ENCODE results near the gene RNF207. TPM values are rescaled to one million over a fixed set of nuclear protein-coding genes. Genes with fewer than 3 reads are reported as not detected.
A peak's percentile ranks its signal among the peaks of the same experiment; 100 is the strongest.

The RNF207 gene
- total and polyA plus RNA-seq, 2 of the 13 experiments (the other 11 are each of a cell fraction or from before 2014, with no cell fraction given) = 9.8 to 15.9 TPM

GRCh38 chr1:6239950-6240768 lies 34.2 kb downstream of the RNF207 start:
- Histone ChIP-seq H3K27me3 (ENCODE audit: control insufficient read depth in 1 of 2, insufficient read depth in 2 of 2, low read length in 2 of 2) (peaks cover 9 to 30% of the 10 kb centered on the region in 2 experiments; a peak in 3 of 5 replicates), H3K4me2 (ENCODE audit: low read depth, low read length) (peak overlapping the region; percentile 70), H4K20me1 (ENCODE audit: insufficient read depth, low read length) (0 out of 2 replicates have a peak, but pooled peaks cover 2% of the 10 kb centered on the region), H3K9me3 (ENCODE audit: low read length) (no peaks in the 10 kb centered on the region), H3K4me1 (ENCODE audit: insufficient read depth, low read length) (peaks cover 50% of the 10 kb centered on the region), H2AFZ (ENCODE audit: low read length) (no peak overlapping the region), H3K4me3 (replicated peaks in 1 of 3; ENCODE audit: insufficient read depth in 1 of 3, low read depth in 2 of 3, low read length in 3 of 3) (peak overlapping the region in 1 of 3 experiments; percentile 34; a peak in 2 of 6 replicates), H3K9ac (ENCODE audit: insufficient read depth, low read depth, low read length) (no peak overlapping the region), H3K27ac (ENCODE audit: extremely low read length, insufficient read depth, low read length) (peak overlapping the region; percentile 61), H3K79me2 (ENCODE audit: insufficient read depth, low read length) (peaks cover 3% of the 10 kb centered on the region), H3K36me3 (replicated peaks in 1 of 2; ENCODE audit: control insufficient read depth in 1 of 2, insufficient read depth in 2 of 2, low read length in 2 of 2) (no peaks in the 10 kb centered on the region)
- peak; percentile 92 for FAIRE-seq
- intact Hi-C loops (cut with micrococcal nuclease; ENCODE audit: unreplicated experiment) = loop anchor here (2.0 to 10.0 kb wide), 2 partner anchors 35 to 135 kb away; no protein-coding TSS in a partner anchor
- BruUV-seq (replicated peaks) = no TSS peak
- peak; percentile 88 for DNase-seq (ENCODE audit: low spot score)
- ATAC-seq = peak; percentile 73
- CTCF ChIA-PET (ENCODE audit: low intra/inter-chr PET ratio, low total read pairs) = no interaction called here
- POLR2A ChIA-PET = interaction anchor here (0.8 to 1.3 kb wide), 3 partner anchors 12 to 35 kb away, joined by 3 to 4 read pairs (median 3); no protein-coding TSS in a partner anchor
- WGBS (ENCODE audit: low lambda C conversion rate) = 6% methylated on average over 11 of the region's 17 CpGs
- in situ Hi-C loops (cut with HindIII; ENCODE audit: extremely low pct_ligation_motif_present, low pct_unique_long_range_greater_than_20kb) = loop anchor here (10.0 kb wide), 1 partner anchor 175 kb away; the partner anchor contains the start of gene HES2
- TF ChIP-seq ZNF713 (CRISPR knock-in tag; IDR thresholded peaks at IDR 0.05) = no peak
- TF ChIP-seq HNF4A (CRISPR knock-in tag; IDR thresholded peaks at IDR 0.05) = peak; percentile 60; the same call in 1 of the 2 replicates
- TF ChIP-seq EP300 (IDR thresholded peaks at IDR 0.05; ENCODE audit: low read depth in 2 of 2, low read length in 2 of 2) = peak in 1 of 2 experiments; percentile 57; a peak in 2 of 4 replicates
- no peak for TF ChIP-seq EP300 (CRISPR knock-in tag; IDR thresholded peaks at IDR 0.05; ENCODE audit: borderline replicate concordance)
- TF ChIP-seq RARA (CRISPR knock-in tag; IDR thresholded peaks at IDR 0.05) = 0 out of 2 replicates have a peak, but pooled peaks have one; percentile 29
- TF ChIP-seq AKNA (CRISPR knock-in tag; IDR thresholded peaks at IDR 0.05; ENCODE audit: borderline replicate concordance) = no peak
- no peak for TF ChIP-seq GTF2F1 (IDR thresholded peaks at IDR 0.05; ENCODE audit: low read length)
- no peak for TF ChIP-seq PBX3 (CRISPR knock-in tag; IDR thresholded peaks at IDR 0.05; ENCODE audit: borderline replicate concordance)
- no peak for TF ChIP-seq CREB1 (IDR thresholded peaks at IDR 0.05)
- TF ChIP-seq CREB1 (CRISPR knock-in tag; IDR thresholded peaks at IDR 0.05) = 0 out of 2 replicates have a peak, but pooled peaks have one; percentile 34
- TF ChIP-seq SALL1 (CRISPR knock-in tag; IDR thresholded peaks at IDR 0.05) = peak; percentile 56; the same call in 1 of the 2 replicates
- no peak for TF ChIP-seq SP5 (CRISPR knock-in tag; IDR thresholded peaks at IDR 0.05; ENCODE audit: borderline replicate concordance, low read depth)
